Ovary (tissue), 9 donors: ENCODE measurements around the gene NRROS. TPM values are rescaled to one million over a fixed set of nuclear protein-coding genes. Genes with fewer than 3 reads are reported as not detected.

ENCODE experiments used
- DNase-seq, 5 donors: peaks; one replicate each; pipeline ENCODE4 v3.0.0-alpha.2; 2019 to 2020
- H3K27ac ChIP-seq, 2 donors: fragments of 200-600 bp; one replicate each; pipeline versions ENCODE4 v1.5.1 to v1.8.0; 2019 to 2022
- H3K27me3 ChIP-seq: fragments of 200-600 bp; one replicate; pipeline ENCODE4 v1.8.0; 2022
- H3K36me3 ChIP-seq: fragments of 200-600 bp; sonication (generic); one replicate; pipeline ENCODE4 v1.5.1; 2019
- H3K4me1 ChIP-seq: one replicate; pipeline ENCODE4 v1.8.1; 2013; ENCODE audit warnings: mild to moderate bottlenecking, moderate library complexity; ENCODE audit not compliant: insufficient read depth
- H3K4me3 ChIP-seq: fragments of 200-600 bp; sonication (generic); one replicate; pipeline ENCODE4 v1.5.1; 2017
- H3K9me3 ChIP-seq, 2 donors: fragments of 200-600 bp in 1 of 2; sonication (generic) in 1 of 2; one replicate each; pipeline versions ENCODE4 v1.5.1 to v1.8.1; 2013 to 2019; ENCODE audit warnings: mild to moderate bottlenecking in 1 of 2, moderate library complexity in 1 of 2
- CTCF ChIP-seq, 3 donors: fragments of 450-650 bp in 2 of 3; fragments of 200-600 bp in 1 of 3; IDR thresholded peaks; one replicate each; pipeline versions ENCODE4 v1.5.1 to v1.8.0; 2016 to 2022; ENCODE audit warnings: antibody characterized with exemption in 3 of 3, mild to moderate bottlenecking in 1 of 3
- EP300 ChIP-seq: sonication (generic); formaldehyde crosslinking; IDR thresholded peaks from one replicate; pipeline ENCODE4 v1.6.1; 2017; ENCODE audit warnings: antibody characterized with exemption
- POLR2A ChIP-seq: fragments of 450-650 bp; IDR thresholded peaks from one replicate; pipeline ENCODE4 v1.6.1; 2017; ENCODE audit warnings: antibody characterized with exemption, mild to moderate bottlenecking, moderate library complexity
- WGBS, 3 donors: extraction: QIAGEN DNeasy Blood & Tissue Kit in 1 of 3; methylation state at CpG; one replicate each; pipeline versions ENCODE4 v1.1.5 to v1.1.7; 2013 to 2017; 5-methylcytosine and 5-hydroxymethylcytosine counted together
- intact Hi-C, 4 donors: fragments of 100-400 bp; cut with DNase I; formaldehyde crosslinking; loops; one replicate each; pipeline versions ENCODE4 v1.11.0 to v1.15.1; 2022 to 2023
- polyA plus RNA-seq, 2 donors: library from polyadenylated mRNA; stranded (reverse); fragments of 200-250 nt in 1 of 2; fragments of 350-450 nt in 1 of 2; fragmentation: Illumina TruSeq in 1 of 2; extraction: RNeasy Lipid Tissue Mini Kit (QIAGEN cat#74804) in 1 of 2; gene quantifications; one replicate each; pipeline ENCODE4 v1.2.3, GENCODE V29; 2013 to 2014
- total RNA-seq, 7 donors: library from RNA; depleted of rRNA in 2 of 7; stranded (reverse); fragments of >200 nt in 2 of 7; fragmentation: NEBNext Ultra II Directional in 3 of 7; extraction: Animal tissue kit (Norgen Biotek cat#: 25700) in 3 of 7; gene quantifications; one replicate each; pipeline versions ENCODE4 v1.1.0 to v1.2.4, GENCODE V29; 2016 to 2023
- donor health status: DM: no; HTN: no; CAD: no; lungs with moderate emphysema.
- donor health status: DM: no; HTN: no; CAD: no.
- donor health status: Bipolar disorder and iron deficiency.
- donor health status: DM: yes; HTN: yes; CAD: no.
- donor health status: DM: no; HTN: no; CAD: no.
- donor health status: DM: yes; HTN: yes; CAD: no.

The NRROS gene
- total and polyA plus RNA-seq, 9 donors = 0.80 to 6.3 (median 3.2) TPM

- Histone ChIP-seq H3K4me1 (no peaks in the 10 kb centered on the region), H3K36me3 (no peaks in the 10 kb centered on the region), H3K4me3 (no peak overlapping the region), H3K9me3 (no peaks in the 10 kb centered on the region), H3K27me3 (no peaks in the 10 kb centered on the region), H3K27ac (no peak overlapping the region)
- WGBS, 3 donors = 61 to 65% (median 65%) methylated on average over 23 of the region's 23 CpGs
- TF ChIP-seq EP300 = no peak
- no peak for TF ChIP-seq CTCF (IDR thresholded peaks at IDR 0.05)
- no peak for TF ChIP-seq POLR2A
- no peak for DNase-seq
- intact Hi-C loops = no loop called here
Observed at GRCh38 chr3:196666001-196666867, 26.7 kb downstream of the NRROS start.

- Histone ChIP-seq H3K36me3 (no peaks in the 10 kb centered on the region), H3K27ac (no peak overlapping the region), H3K4me3 (no peak overlapping the region), H3K27me3 (no peaks in the 10 kb centered on the region), H3K9me3 (no peaks in the 10 kb centered on the region), H3K4me1 (no peaks in the 10 kb centered on the region)
- TF ChIP-seq POLR2A (no peak), EP300 (no peak), CTCF (IDR thresholded peaks at IDR 0.05) (no peak)
- 88 to 89% (median 89%) methylated on average over 14 of the region's 14 CpGs for WGBS, 3 donors
- no peak for DNase-seq
- intact Hi-C loops = no loop called here
Observed at GRCh38 chr3:196667056-196667825, 27.7 kb downstream of the NRROS start.

GRCh38 chr3:196670339-196670738 lies 30.8 kb downstream of the NRROS start:
- no peaks in the 10 kb centered on the region for H3K9me3 ChIP-seq
- intact Hi-C loops = no loop called here
- no peaks in the 10 kb centered on the region for H3K27me3 ChIP-seq
- TF ChIP-seq CTCF (IDR thresholded peaks at IDR 0.05) (no peak), EP300 (no peak), POLR2A (no peak)
- no peak overlapping the region for H3K27ac ChIP-seq
- no peaks in the 10 kb centered on the region for H3K36me3 ChIP-seq
- DNase-seq = no peak
- 38 to 40% (median 39%) methylated on average over 6 of the region's 6 CpGs for WGBS, 3 donors
- H3K4me1 ChIP-seq = no peaks in the 10 kb centered on the region
- no peak overlapping the region for H3K4me3 ChIP-seq

- Histone ChIP-seq H3K36me3 (no peaks in the 10 kb centered on the region), H3K4me3 (no peak overlapping the region), H3K27me3 (no peaks in the 10 kb centered on the region), H3K27ac (no peak overlapping the region), H3K4me1 (no peaks in the 10 kb centered on the region), H3K9me3 (no peaks in the 10 kb centered on the region)
- 77 to 82% (median 81%) methylated on average over 3 of the region's 3 CpGs for WGBS, 3 donors
- intact Hi-C loops = no loop called here
- no peak for DNase-seq
- TF ChIP-seq CTCF (IDR thresholded peaks at IDR 0.05) (no peak), POLR2A (no peak), EP300 (no peak)
Observed at GRCh38 chr3:196673632-196674031, 34.1 kb downstream of the NRROS start.
